Stimulated activated CD4-positive, alpha-beta T cell treated with anti-CD3 and anti-CD28 coated beads, TNF-alpha, amount 100 ng/mL, for 1 hour (primary cell): Measurements from ENCODE around the gene LRRC25.

Experiments used
- DNase-seq, 3 donors: peaks; one replicate each; pipeline ENCODE4 v3.0.0-alpha.2; 2020; ENCODE audit warnings: low read depth in 3 of 3, low spot score in 1 of 3

The LRRC25 gene

DNA sequence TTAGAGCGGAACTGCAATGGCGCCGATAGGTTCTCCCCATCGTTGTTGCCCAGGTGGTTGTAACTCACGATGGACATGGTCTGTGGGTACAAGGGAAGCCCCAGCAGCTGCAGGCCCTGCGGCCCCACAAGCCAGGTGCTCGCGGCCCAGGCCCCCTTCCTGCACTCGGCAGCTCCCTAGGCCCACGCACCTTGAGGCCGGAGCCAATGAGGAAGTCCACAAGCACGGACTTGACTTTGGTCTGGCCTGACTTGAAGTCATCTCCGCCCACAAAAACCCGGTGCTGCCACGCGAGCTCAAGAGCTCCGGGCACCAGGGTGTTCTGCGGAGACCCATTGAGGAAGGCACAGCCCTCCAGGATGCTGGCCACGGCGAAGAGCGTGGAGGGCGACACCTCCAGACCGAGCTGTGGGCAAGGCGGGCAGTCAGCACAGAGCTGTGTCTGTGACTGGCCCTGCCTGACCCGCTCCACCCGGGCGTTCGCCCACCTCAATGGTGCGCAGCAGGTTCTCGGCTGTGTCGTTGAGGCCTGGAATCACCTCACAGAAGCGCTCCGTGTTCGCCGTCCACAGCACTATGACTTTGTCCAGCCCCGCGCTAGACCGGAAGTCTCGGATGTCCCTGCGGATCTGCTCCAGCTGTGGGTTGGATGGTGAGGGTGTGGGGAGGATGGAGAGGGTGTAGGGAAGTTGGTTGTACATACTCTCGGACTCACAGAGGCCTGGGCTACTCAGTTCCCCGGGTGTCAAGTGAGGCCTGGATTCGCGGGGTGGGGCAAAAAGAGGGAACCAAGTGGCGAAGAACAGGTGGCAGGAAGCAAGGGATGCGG, 38.6 kb upstream of the LRRC25 start:
- DNase-seq = no peak

DNA sequence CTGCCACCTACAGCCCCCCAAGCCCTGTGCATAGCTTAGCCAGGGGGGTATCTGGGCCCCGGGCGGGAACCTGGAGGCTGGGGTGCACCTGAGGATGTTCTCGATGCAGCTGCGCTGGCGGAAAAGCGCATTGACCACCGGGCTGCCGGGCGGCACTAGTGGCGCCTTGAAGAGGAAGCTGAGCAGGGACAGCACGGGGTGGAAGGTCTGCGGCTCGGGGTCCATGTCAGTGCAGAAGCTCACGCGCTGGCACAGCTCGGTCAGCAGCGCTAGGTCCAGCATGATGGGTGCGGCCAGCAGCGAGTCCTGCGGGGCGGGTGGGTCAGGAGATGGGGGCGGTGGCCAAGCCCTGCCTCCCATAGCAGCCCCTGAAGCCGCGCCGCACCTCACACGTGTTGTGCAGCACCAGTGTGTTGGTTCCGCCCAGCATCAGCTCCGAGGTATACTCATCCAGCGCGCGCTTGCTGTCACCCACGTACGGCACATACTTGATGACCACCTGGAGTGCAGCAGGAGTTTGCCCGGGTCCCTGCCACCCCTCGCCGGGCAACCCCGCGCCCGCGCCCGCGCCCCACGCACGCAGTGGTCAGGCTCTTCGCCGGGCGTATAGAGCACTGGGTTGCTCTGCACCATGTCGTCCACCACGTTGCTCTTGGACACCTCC, 37.9 kb upstream of the LRRC25 start:
- no peak for DNase-seq

DNA sequence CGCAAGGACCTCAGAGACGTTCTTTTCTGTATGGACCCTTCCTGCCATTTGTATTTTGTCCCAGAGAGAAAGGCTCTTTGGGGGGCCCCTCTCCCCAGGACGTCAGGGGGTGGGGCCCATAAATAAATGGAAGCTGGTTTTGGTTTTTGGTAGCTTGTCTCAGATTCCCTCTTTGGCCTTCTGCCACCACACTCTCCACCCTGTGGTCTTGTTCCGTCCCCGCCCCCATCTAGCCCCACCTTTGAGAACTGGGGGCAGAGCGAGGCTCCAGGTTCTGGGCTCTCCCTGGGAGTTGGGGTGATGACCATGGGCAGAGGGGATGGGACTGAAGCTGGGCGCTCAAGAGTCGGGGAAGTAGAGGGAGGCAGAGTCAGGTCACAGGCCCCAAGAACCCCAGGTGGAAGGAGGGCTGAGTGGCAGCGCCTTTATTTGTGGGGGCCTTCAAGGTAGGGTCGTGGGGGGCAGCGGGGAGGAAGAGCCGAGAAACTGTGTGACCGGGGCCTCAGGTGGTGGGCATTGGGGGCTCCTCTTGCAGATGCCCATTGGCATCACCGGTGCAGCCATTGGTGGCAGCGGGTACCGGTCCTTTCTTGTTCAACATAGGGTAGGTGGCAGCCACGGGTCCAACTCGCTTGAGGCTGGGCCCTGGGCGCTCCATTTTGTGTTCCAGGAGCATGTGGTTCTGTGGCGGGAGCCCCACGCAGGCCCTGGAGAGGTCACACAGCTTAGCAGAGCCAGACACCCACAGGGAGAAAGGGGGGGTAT, 37.2 kb upstream of the LRRC25 start:
- no peak for DNase-seq

DNA sequence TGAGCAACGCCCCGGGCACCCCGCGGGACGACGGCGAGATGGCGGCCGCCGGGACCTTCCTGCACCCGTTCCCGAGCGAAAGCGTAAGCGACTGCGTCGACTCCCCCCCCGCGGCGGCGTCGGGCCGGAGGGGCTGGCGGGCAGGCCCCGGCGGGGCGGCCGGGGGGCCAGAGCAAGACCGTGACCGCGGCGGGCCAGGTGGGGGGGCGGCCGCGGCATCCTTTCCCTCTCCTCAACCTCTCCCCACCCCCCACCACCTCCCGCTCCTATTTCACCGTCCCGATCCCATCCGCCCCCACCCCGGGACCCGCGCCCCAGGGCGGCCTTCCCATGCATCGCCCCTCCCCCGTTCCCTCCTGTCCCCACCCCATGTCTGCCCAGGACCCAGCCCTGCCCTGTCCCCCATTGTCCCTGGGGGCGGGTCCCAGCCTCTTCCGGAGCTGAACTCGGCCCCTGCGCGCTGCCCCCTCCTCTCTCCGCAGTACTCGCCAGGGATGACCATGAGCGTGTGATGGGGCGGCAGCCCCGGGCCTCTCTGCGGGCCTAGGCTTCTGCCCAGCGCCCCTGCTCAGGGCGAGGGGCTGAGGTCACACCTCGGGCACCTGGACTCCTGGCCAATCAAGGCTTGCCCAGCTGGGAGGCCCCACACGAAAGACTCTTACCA, 36.4 kb upstream of the LRRC25 start:
- DNase-seq = no peak

DNA sequence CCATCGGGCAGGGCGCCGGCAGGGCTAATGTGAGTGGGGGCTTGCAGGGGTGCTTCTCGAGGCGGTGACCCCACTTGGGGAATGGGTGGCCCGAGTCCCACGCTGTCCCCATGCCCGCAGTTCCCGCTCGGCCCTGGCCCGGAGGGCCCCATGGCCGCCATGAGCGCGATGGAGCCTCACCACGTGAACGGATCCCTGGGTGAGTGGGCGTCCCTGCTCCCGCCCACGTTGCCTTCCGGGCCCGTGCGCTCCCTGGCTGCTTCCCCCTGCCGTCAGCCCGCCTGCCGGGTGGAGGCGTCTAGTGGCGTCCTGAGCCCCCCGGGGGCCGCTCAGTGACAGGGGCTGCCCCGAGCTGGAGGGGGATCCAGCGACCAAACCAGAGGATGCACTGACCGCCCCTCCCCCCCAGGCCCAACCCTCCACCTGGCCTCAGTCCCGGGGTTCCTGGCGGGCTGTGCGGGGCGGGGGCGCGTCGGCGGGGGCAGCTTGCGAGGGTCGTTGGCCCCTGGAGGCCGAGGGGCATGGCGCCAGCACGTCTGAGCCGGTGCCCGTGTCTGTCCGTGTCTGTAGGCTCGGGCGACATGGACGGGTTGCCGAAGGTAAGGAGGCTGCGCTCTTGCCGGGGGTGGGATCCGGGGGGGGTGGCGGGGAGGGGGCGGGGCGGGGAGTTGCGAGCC, 35.7 kb upstream of the LRRC25 start:
- no peak for DNase-seq

DNA sequence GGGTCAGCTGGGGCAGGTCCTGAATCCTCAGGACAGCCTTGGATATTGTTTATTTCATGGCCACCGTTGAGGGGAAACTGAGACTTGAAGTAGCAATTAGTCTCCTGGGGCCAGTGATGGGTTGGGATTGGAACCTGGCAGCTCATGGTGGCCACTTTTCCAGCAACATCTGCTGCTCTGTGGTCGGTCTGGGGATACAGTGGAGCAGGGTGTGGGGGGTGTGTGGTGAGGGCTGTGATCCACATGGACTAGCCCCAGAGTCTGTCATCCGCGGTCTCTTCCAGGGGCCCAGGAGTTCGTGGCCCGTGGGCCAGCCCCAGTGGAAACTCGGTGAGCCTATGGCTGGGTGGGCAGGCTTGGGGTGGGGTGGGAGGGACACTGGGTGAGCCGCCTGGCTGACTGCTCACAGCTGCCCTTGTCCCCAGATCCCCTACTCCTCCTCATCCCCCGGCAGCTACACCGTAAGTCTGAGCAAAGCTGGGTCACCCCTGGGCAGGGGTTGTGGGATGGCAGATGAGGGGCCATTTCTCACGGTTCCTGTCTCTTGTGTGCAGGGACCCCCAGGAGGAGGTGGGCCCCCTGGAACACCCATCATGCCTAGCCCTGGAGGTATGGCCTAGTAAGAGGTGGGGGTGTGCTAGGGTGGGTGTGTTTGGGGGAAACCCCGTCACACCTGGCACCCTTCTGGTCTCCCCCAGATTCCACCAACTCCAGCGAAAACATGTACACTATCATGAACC, 35.0 kb upstream of the LRRC25 start:
- DNase-seq = no peak

DNA sequence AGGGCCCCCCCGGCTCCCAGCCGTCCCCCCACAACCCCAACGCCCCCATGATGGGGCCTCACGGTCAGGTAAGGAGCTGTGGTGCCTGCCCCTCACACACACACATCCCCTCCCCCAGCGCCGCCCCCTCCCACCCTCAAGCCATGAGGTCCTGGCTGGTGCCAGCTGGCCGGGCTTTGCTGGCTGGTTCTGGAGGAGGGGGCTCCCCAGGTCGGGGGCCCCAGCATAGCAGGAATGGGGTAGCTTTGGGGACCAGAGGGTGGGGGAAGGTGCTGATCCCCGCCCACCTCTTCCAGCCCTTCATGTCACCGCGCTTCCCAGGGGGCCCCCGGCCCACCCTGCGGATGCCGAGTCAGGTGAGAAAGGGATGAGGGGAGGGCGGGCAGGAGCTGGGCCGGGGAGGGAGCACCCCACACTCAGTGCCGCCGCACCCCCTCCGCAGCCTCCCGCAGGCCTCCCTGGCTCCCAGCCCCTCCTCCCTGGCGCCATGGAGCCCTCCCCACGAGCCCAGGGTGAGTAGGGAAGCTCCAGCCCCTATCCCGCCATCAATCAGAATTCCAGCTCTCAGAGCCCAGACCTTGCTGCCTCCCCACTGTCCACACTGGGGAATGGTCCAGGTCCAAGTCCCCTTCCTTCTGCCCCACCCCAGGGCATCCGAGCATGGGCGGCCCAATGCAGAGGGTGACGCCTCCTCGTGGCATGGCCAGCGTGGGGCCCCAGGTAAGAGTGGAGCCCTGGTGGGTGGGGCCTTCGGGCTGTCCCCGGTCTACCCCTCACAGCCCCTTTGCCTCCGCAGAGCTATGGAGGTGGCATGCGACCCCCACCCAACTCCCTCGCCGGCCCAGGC, 34.2 kb upstream of the LRRC25 start:
- no peak for DNase-seq

DNA sequence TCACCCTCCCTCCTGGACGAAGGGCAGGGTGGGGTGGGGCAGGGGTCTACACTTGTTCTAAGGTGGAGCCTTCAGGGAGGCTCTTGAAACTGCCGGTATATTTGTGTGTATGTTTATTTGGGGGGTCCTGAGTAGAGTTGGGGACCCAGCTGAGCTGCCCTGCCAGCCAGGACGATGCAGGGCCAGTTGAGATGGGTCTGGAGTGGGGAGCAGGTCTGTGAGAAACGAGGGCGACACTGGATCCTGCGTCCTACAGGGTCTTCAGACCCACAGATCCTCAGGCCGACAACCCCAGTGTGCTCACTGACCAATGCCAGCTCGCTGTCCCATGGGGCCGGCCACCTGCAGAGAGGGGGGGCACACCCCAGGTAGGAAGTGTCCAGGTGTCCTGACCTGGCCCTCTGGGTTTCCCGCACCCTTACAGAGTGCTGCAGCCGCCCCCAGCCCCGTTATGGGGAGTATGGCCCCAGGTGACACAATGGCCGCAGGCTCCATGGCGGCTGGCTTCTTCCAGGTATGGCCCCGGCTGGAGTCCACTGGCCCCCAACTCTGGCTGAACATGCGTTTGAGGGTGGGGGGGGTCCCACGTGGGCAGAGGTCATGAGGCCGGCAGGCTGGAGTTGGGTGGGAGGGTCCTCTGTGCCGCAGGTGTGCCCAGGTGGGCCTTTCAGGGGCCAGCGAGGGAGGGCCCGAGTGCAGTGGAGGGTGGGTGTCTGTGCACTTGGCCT, 33.2 kb upstream of the LRRC25 start:
- no peak for DNase-seq

DNA sequence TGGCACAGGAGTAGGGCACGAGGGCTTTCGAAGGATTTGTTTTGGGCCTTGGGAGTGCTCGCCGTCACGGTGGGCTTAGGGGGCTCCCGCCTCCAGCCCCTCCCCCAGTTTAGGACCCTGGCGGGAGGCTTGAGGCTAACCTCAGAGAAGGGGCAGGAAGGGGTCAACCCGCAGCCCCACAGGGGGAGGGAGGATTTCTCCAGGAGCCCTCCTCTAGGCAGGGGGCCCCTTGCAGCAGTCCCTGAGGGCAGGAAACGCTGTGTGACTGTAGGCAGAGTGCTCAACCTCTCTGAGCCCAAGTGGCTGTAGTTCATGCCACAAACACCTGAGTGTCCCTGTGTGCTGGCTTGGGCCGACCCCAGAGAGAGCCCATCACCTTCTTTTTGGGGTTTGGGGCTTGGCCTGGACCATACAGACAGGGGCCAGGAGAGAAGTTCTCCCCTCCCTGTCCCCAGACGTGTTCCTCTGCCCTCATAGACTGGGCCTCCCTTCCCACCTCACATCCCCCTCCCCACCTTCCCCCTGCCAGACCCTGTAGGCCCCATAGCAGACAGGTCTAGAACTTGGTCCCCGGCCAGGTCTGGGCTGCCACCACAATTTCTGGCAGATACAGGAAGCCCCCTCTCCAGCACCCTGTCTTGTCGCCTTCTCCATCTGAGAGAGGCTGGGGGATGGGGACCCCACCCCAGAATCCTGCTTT, 32.4 kb upstream of the LRRC25 start:
- no peak for DNase-seq

DNA sequence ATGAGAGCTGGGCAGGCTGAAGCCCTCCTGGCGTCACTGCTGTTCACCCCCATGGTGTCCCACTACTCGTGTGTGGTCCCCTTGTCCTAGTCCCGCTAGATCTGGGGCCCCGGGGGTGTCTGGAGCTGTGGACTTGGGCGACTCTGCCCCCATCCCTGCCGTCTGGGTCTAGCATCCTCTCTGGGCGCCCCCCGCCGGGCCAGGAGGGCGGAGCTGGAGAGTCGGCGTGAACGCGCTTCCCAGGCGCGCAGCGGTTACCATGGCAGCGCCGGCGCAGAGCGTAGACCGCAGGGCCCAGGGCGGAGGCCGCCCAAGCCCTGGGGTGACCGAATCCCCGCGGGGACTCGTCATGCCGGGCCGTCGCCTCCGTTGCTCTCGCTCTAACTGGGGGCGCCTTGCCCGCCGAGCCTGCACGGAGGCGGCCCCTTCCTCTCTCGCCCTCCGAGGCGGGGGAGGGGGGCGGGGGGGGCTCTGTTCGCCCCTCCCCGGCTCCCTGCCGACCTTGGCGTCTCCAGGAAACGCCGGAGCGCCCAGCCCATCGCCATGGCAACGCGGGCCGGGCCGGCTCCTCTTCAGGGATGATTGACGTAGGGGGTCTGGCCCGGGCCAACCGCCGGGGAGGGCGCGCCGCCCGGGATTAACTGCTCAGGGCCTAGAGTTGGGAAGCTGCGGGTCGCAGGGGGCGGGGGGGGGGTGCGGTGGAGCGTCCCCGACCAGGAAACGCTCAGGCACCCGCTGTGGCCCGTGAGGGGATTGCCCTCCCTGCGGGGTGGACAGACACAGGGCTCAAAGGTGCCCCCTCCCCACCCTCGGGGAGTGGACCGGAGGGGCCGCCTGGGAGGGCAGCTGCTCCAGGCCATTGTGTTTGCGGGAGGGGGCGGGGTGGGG, 31.6 kb upstream of the LRRC25 start:
- peak; percentile 47 to 59 (median 53) for DNase-seq

DNA sequence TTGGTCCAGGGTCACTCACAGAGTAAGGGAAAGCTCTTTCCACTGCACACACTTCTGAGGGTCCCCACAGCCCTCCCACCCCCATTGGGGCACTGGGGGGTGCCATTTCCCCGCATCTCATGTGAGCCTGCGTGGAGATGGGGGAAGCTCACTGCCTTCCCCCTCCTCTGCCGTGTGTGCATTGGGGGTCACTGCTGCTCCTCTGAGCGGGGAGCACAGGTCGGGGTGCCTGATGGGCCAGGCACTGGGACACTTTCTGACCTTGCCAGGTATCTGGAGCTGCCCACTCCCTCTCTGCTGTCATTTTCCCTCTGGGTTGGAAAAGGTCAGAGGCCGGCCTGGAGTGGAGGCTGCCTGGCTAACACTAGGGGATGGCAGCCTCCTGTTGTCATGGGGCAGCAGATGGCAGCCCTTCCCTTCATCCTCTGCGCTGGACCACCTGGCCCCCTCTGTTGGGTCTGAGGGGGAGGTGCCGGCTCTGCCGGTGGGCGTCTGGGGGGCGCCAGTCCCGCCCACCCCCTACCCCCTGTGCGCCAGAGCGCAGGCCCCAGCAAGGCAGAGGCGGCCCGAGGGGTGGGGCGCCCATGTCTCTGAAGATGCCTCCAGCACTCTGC, 30.9 kb upstream of the LRRC25 start:
- DNase-seq = no peak

DNA sequence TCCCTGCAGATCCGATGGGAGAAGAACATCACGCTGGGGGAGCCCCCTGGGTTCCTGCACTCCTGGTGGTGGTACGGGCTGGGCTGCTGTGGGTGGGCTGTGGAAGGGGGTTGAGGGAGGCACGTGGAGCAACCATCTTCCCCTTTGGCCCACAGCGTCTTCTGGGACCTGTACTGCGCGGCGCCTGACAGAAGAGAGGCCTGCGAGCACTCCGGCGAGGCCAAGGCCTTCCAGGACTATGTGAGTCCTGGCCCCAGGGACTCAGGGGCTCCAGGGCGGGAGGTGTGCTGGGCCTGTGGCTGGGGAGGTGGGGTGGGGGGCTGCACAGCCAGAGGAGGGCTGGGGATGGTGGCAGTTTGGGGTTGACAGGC, 30.3 kb upstream of the LRRC25 start:
- DNase-seq = no peak

DNA sequence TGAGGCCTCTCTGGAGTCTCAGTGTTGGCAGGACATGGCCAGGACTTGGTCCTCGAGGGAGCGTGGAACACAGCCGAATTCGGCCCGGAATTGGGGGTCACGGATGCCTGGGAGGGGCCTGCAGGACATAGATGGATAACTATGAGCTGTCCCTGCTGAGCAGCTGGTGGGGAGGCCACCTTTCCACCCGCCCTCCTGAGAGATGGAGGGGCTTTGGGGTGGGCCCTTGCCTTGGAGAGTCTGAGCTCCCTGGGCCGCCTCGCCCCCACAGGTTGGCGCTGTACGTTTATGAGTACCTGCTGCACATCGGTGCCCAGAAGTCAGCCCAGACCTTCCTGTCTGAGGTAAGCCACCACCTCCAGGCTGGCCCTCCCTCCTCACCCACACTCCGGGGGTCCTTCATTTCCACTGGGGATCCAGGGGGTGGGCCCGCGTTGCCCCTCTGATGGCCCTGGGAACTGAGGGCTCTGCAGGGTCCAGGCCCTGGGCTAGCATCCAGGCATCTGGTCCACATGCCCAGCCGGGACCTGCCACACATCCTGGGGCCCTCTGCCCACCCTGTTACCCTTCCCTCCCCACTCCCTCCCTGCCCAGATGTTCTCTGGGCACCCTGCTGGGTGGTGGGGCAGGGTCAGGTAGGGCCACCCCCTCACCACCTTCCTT, 29.8 kb upstream of the LRRC25 start:
- no peak for DNase-seq

DNA sequence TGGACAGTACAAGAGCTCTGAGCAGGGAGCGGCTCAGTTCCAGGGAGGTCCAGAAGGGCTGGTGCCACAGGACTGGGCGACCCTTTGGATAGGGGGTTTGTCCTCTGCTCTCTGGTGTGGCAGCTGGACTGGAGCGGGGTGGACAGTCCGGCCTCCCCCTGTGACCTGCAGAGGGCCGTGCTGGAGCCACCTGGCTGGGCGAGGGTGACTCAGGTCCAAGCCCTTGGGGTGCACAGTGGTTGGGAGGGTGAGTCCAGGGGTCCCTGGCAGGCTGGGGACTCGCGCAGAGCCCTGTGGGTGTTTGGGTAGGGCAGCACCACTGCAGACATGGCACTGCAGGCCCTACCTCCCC, 29.0 kb upstream of the LRRC25 start:
- no peak for DNase-seq

DNA sequence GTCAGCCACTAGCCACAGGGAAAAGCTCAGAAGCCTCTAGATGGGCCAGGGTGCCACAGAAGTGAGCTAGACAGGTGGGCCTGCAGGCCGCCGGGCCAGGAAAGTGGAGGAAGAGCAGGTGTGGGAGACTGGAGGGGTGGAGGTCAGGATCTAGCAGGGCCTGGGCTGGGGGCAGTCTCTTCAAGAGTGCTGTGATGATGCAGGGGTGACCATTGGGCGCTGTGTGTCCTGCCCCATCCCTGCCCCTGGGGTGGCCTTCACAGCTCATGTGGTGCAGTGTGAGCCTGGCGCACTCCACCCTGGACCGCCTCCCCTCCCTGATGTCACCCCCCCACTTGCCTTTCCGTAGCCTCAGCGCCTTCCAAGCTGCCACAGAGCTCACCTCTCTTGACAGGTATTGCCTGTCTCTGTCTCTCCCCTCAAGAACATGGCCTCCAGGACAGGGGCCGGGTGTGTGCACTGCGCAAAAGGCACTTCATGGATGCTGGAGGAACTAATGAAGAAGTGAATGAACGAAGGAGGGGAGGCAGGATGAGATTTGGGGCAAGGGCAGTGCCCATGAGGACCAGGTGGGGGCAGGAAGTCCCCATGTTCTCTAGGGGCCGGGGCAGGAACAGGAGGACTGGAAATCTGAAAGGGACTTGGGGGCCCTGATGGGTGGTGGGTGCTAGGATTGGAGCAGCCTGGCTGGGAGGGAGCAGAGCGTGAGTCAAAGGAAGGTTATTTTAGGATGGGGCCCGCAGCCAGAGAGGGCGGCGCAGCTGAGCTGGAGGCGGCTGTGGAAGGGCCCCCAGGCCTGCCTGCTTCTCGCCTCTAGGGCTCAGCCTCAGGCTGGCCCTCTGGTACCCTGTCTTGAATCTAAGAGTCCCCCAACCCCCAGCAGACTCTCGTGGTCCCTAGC, 28.3 kb upstream of the LRRC25 start:
- no peak for DNase-seq
